Heart left ventricle (tissue), 16 donors: ENCODE measurements around the gene LRRC27. TPM values are rescaled to one million over a fixed set of nuclear protein-coding genes. Genes with fewer than 3 reads are reported as not detected.

Experiments used
- ATAC-seq, 4 donors: fragments of 200-7000 bp; cut with Tn5 transposase; one replicate each; pipeline ENCODE4 v1.9.1; 2020 to 2022; ENCODE audit warnings: moderate library complexity in 4 of 4, mild to moderate bottlenecking in 3 of 4, moderate number of reproducible peaks in 1 of 4
- DNase-seq, 5 donors: peaks; one replicate each; pipeline ENCODE4 v3.0.0-alpha.2; 2020
- H3K27ac ChIP-seq, 12 donors: fragments of 200-600 bp; sonication (generic) in 4 of 12; one replicate each; pipeline versions ENCODE4 v1.5.0 to v1.8.0; 2016 to 2022; ENCODE audit warnings: mild to moderate bottlenecking in 2 of 12
- H3K27me3 ChIP-seq, 9 donors: fragments of 200-600 bp; sonication (generic) in 2 of 9; one replicate each; pipeline versions ENCODE4 v1.5.1 to v1.8.0; 2016 to 2022; ENCODE audit warnings: mild to moderate bottlenecking in 3 of 9
- H3K36me3 ChIP-seq, 9 donors: fragments of 200-600 bp; sonication (generic) in 2 of 9; one replicate each; pipeline versions ENCODE4 v1.5.0 to v1.8.0; 2018 to 2022; ENCODE audit warnings: mild to moderate bottlenecking in 2 of 9
- H3K4me1 ChIP-seq, 12 donors: fragments of 200-600 bp; sonication (generic) in 4 of 12; one replicate each; pipeline versions ENCODE4 v1.5.0 to v1.8.0; 2016 to 2022; ENCODE audit warnings: mild to moderate bottlenecking in 3 of 12
- H3K4me3 ChIP-seq, 12 donors: fragments of 200-600 bp; sonication (generic) in 4 of 12; one replicate each; pipeline versions ENCODE4 v1.5.0 to v1.8.0; 2017 to 2022; ENCODE audit warnings: mild to moderate bottlenecking in 9 of 12, moderate library complexity in 4 of 12
- H3K9me3 ChIP-seq, 12 donors: fragments of 200-600 bp; sonication (generic) in 4 of 12; one replicate each; pipeline versions ENCODE4 v1.5.0 to v1.8.0; 2016 to 2022; ENCODE audit warnings: mild to moderate bottlenecking in 1 of 12
- POLR2A ChIP-seq, 2 donors: fragments of 450-650 bp; IDR thresholded peaks; one replicate each; pipeline ENCODE4 v1.6.1; 2017; ENCODE audit warnings: antibody characterized with exemption in 2 of 2, mild to moderate bottlenecking in 2 of 2, moderate library complexity in 2 of 2
- WGBS, 4 donors: extraction: QIAGEN DNeasy Blood & Tissue Kit in 2 of 4; methylation state at CpG; one replicate each; pipeline versions ENCODE4 v1.1.5 to v1.1.7; 2013 to 2018; 5-methylcytosine and 5-hydroxymethylcytosine counted together
- intact Hi-C, 10 donors: fragments of 100-400 bp; cut with DNase I; formaldehyde crosslinking; loops; one replicate each; pipeline versions ENCODE4 v1.11.1 to v1.14.2; 2022
- polyA plus RNA-seq, 2 donors: library from polyadenylated mRNA; stranded (reverse); fragments of 200-250 nt; gene quantifications; one replicate each; pipeline ENCODE4 v1.2.3, GENCODE V29; 2013
- total RNA-seq, 9 donors: library from RNA; depleted of rRNA in 2 of 9; stranded (reverse); fragments of >200 nt in 2 of 9; fragmentation: NEBNext Ultra II Directional in 3 of 9; extraction: Animal tissue kit (Norgen Biotek cat#: 25700) in 3 of 9; gene quantifications; one replicate each; pipeline versions ENCODE4 v1.1.0 to v1.2.4, GENCODE V29; 2016 to 2023
- TF ChIP-seq, protein P1 (sequence below), 12 donors: fragments of 200-600 bp; sonication (generic) in 4 of 12; IDR thresholded peaks; one replicate each; pipeline versions ENCODE4 v1.5.0 to v1.8.0; 2018 to 2022; ENCODE audit warnings: antibody characterized with exemption in 12 of 12, mild to moderate bottlenecking in 5 of 12
- donor health status: ischemic (EF 13 %, LVEDD 7.1; RV severe dilation, severe dysfunction).
- donor health status: healthy with polysubstance abuse.
- donor health status: DM: no; HTN: yes; CAD: no.
- donor health status: DM: no; HTN: no; CAD: no.
- donor health status: ischemic (EF 25% LVEDD 6.9; RV normal size, moderate dysfunction).
- donor health status: ischemic (EF 25% LVEDD 5.7; RV mildly dilated, moderate dysfunction).
- donor health status: healthy.
- donor health status: DM: yes; HTN: yes; CAD: no.
- donor health status: ischemic (EF 35%, LVEDD 5.7; RV mildly dilated, moderate dysfunction).
- donor health status: nonischemic (EF 11% LVEDD 7.7; RV severe dilation, severe dysfunction).
- donor health status: DM: yes; HTN: yes; CAD: no.
- donor health status: PGD.
- donor health status: ischemic (EF 29% LVEDD 5.4; RV normal size, mild dysfunction).
- donor health status: nonischemic (EF 23%, LVEDD 6.1; RV moderate dilation, normal function).

The LRRC27 gene
- total and polyA plus RNA-seq, 11 donors: 2.6 to 8.9 (median 5.1) TPM

- Histone ChIP-seq H3K27me3 (no peaks in the 10 kb centered on the region), H3K4me1 (peaks cover 0 to 16% (median 0%) of the 10 kb centered on the region in 12 donors), H3K27ac (no peak overlapping the region), H3K36me3 (peaks cover 0 to 3% (median 0%) of the 10 kb centered on the region in 9 donors), H3K4me3 (no peak overlapping the region), H3K9me3 (no peaks in the 10 kb centered on the region)
- WGBS, 4 donors: 76 to 79% (median 77%) methylated on average over 14 to 15 of the region's 15 CpGs
- intact Hi-C loops: no loop called here
- ATAC-seq (peak in 2 of 4 donors; percentile 49 to 71), DNase-seq (peak in 1 of 5 donors; percentile 29)
- no peak for TF ChIP-seq POLR2A (IDR thresholded peaks at IDR 0.05)
- TF ChIP-seq, protein P1, sequence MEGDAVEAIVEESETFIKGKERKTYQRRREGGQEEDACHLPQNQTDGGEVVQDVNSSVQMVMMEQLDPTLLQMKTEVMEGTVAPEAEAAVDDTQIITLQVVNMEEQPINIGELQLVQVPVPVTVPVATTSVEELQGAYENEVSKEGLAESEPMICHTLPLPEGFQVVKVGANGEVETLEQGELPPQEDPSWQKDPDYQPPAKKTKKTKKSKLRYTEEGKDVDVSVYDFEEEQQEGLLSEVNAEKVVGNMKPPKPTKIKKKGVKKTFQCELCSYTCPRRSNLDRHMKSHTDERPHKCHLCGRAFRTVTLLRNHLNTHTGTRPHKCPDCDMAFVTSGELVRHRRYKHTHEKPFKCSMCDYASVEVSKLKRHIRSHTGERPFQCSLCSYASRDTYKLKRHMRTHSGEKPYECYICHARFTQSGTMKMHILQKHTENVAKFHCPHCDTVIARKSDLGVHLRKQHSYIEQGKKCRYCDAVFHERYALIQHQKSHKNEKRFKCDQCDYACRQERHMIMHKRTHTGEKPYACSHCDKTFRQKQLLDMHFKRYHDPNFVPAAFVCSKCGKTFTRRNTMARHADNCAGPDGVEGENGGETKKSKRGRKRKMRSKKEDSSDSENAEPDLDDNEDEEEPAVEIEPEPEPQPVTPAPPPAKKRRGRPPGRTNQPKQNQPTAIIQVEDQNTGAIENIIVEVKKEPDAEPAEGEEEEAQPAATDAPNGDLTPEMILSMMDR (IDR thresholded peaks at IDR 0.05): no peak
Measured at GRCh38 chr10:132319853-132320653, 11.9 kb upstream of the LRRC27 start.

DNA sequence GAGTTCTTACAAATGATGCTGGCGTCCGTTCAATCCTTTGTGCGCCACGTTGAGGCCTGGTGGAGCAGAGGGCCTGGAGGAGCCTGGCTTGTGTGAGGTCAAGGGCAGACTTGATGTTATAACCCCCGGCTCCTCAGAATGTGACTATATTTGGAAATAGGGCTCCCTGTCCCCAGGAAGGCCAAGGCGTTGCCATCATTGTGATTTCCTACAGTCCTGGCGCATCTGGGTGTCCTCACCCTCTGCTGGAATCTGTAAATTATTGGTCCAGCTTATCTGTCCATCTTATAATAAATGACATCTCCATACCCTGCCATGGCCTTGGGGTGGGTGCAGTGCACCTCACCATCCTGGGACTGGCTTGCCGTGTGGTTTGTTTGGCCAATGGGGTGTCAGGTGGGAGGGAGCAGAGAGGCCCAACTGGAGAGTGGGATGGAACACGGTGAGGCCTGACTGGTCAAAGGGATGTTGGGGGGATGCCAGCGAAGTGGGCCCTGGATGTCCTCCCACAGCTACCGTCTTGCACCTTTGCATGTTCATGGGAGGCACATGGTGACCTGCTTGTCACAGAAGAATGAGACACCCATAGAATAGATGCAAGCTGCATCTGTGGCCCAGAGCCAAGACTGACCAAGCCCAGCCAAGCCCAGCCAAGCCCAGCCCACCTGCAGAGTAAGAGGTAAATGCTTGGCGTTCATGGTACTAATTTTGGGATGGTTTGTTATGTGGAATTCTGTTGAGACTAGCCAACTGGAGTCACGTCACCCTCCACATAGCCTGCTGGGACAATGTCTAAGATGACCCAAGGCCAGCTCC lies 11.1 kb upstream of the LRRC27 start:
- no peak overlapping the region for H3K27ac ChIP-seq
- intact Hi-C loops: no loop called here
- H3K4me3 ChIP-seq: no peak overlapping the region
- ATAC-seq (peak in 1 of 4 donors; percentile 12), DNase-seq (peak in 1 of 5 donors; percentile 11)
- TF ChIP-seq, protein P1 (IDR thresholded peaks at IDR 0.05): no peak
- no peak for TF ChIP-seq POLR2A (IDR thresholded peaks at IDR 0.05)
- H3K36me3 ChIP-seq: peaks cover 0 to 6% (median 0%) of the 10 kb centered on the region in 9 donors
- H3K27me3 ChIP-seq: no peaks in the 10 kb centered on the region
- WGBS, 4 donors: 85 to 90% (median 88%) methylated on average over 10 to 13 of the region's 13 CpGs
- H3K4me1 ChIP-seq: peaks cover 0 to 16% (median 0%) of the 10 kb centered on the region in 12 donors
- H3K9me3 ChIP-seq: no peaks in the 10 kb centered on the region

DNA sequence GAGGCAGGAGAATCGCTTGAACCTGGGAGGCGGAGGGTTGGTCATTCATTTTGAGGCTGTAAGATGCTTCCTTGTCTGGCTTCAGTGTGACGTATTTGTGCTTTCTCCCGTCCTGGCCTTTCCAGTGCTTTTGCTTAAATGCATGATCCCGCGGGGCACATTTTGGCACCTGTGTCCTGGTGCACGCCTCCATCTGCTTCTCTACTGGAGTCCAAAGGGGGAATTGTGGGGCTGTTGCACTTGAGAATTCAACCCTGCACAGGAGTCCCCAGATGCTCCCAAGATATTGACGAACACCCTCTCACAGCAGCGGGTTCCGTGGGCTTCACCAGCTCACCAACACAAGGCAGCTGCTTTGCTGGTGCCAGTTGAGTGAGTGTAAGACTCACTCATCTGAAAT lies 10.3 kb upstream of the LRRC27 start:
- Histone ChIP-seq H3K4me1 (peaks cover 0 to 16% (median 0%) of the 10 kb centered on the region in 12 donors), H3K4me3 (no peak overlapping the region), H3K27ac (no peak overlapping the region), H3K36me3 (peaks cover 0 to 6% (median 0%) of the 10 kb centered on the region in 9 donors), H3K9me3 (no peaks in the 10 kb centered on the region), H3K27me3 (no peaks in the 10 kb centered on the region)
- WGBS, 4 donors: 83 to 91% (median 90%) methylated on average over 10 of the region's 10 CpGs
- TF ChIP-seq POLR2A (IDR thresholded peaks at IDR 0.05): no peak
- TF ChIP-seq, protein P1 (IDR thresholded peaks at IDR 0.05): no peak
- intact Hi-C loops: no loop called here
- ATAC-seq (no peak), DNase-seq (no peak)

DNA sequence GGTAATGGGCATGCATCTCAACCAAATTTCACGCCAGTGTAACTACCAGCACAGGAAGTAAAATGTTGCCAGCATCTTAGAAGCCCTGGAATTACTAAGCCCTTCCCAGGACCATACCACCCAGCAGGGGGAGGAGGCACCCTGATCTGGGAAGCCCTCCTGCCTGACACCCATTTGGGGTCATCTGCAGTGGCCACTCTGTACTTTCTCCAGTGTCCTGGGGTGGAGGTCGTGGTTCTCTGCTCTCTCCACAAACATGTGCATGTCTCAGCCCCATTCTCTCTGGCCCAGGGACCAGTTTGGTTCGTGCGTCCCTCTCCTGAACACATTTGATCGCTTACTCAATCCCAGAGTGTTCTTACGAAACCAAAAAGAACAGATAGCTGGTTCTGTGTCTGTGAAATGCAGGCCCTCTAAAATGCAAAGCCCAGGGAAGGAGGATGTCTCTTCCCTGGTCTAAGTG lies 9.4 kb upstream of the LRRC27 start:
- H3K4me3 ChIP-seq: no peak overlapping the region
- H3K9me3 ChIP-seq: no peaks in the 10 kb centered on the region
- intact Hi-C loops: no loop called here
- no peak for TF ChIP-seq POLR2A (IDR thresholded peaks at IDR 0.05)
- TF ChIP-seq, protein P1 (IDR thresholded peaks at IDR 0.05): no peak
- ATAC-seq (peak in 1 of 4 donors; percentile 14), DNase-seq (no peak)
- no peaks in the 10 kb centered on the region for H3K27me3 ChIP-seq
- peaks cover 0 to 14% (median 0%) of the 10 kb centered on the region in 9 donors for H3K36me3 ChIP-seq
- H3K4me1 ChIP-seq: peaks cover 0 to 16% (median 0%) of the 10 kb centered on the region in 12 donors
- WGBS, 4 donors: 84 to 93% (median 86%) methylated on average over 6 of the region's 6 CpGs
- H3K27ac ChIP-seq: no peak overlapping the region
